Skin of body (tissue), 1 donor: ENCODE data around the gene DYDC1. TPM values are rescaled to one million over a fixed set of nuclear protein-coding genes. Genes with fewer than 3 reads are reported as not detected.

Source experiments
- total RNA-seq: library from RNA; depleted of rRNA; stranded (reverse); fragments of >200 nt; gene quantifications from one replicate; pipeline ENCODE4 v1.2.3, GENCODE V29; 2014

DYDC1 gene
- total RNA-seq, 1 donor from 2014 or later = 0.30 TPM

Other genes with a start within 250 kb of the DYDC1 start
- 40.2 TPM for gene PLAC9, start 224.0 kb downstream of the DYDC1 start, total RNA-seq
- gene ANXA11, start 151.2 kb downstream of the DYDC1 start, total RNA-seq = 38.9 TPM
- gene MAT1A, start 67.1 kb downstream of the DYDC1 start, total RNA-seq = 0.30 TPM
- gene DYDC2, start within 50 bp of the DYDC1 start, total RNA-seq = 0.10 TPM
- 69.5 TPM for gene PRXL2A, start 51.8 kb upstream of the DYDC1 start, total RNA-seq
- 24.1 TPM for gene TSPAN14, start 97.6 kb upstream of the DYDC1 start, total RNA-seq
- gene SH2D4B, start 181.1 kb upstream of the DYDC1 start, total RNA-seq = 0.20 TPM